Activated CD4-positive, alpha-beta T cell treated with anti-CD3 and anti-CD28 coated beads for 24 hours (primary cell): ENCODE results near the gene PLD3.
"Not testable (repeated sequence)": the region's sequence is repeated elsewhere in the genome, so short reads cannot be mapped to it uniquely, and the experiment has no call there.

ENCODE experiments used
- DNase-seq, 2 donors: peaks; one replicate each; pipeline ENCODE4 v3.0.0-alpha.2; 2020; ENCODE audit warnings: low read depth in 2 of 2

The PLD3 gene

GRCh38 chr19:40333083-40333482 is 15.4 kb upstream of the PLD3 start:
- not testable (repeated sequence) for DNase-seq

- DNase-seq: no peak
Measured at GRCh38 chr19:40335101-40335500, 13.4 kb upstream of the PLD3 start.

- no peak for DNase-seq
Measured at GRCh38 chr19:40335855-40336600, 12.5 kb upstream of the PLD3 start.

- DNase-seq: no peak
Measured at GRCh38 chr19:40336601-40336900, 11.9 kb upstream of the PLD3 start.

GRCh38 chr19:40337107-40337506 is 11.4 kb upstream of the PLD3 start:
- no peak for DNase-seq

GRCh38 chr19:40337594-40337993 is 10.9 kb upstream of the PLD3 start:
- no peak for DNase-seq

GRCh38 chr19:40339018-40339728 is 9.3 kb upstream of the PLD3 start:
- no peak for DNase-seq

GRCh38 chr19:40341601-40342482 is 6.7 kb upstream of the PLD3 start:
- no peak for DNase-seq

GRCh38 chr19:40342644-40343311 is 5.7 kb upstream of the PLD3 start:
- DNase-seq: no peak

- no peak for DNase-seq
Measured at GRCh38 chr19:40344422-40344821, 4.1 kb upstream of the PLD3 start.

GRCh38 chr19:40348961-40349507 is 539 bp downstream of the PLD3 start:
- no peak for DNase-seq

- no peak for DNase-seq
Measured at GRCh38 chr19:40355975-40356680, 7.6 kb downstream of the PLD3 start.

GRCh38 chr19:40356681-40357595 is 8.4 kb downstream of the PLD3 start:
- DNase-seq: no peak

- DNase-seq: no peak
Measured at GRCh38 chr19:40357640-40358039, 9.1 kb downstream of the PLD3 start.

- no peak for DNase-seq
Measured at GRCh38 chr19:40358773-40359172, 10.3 kb downstream of the PLD3 start.

- DNase-seq: no peak
Measured at GRCh38 chr19:40360020-40360707, 11.7 kb downstream of the PLD3 start.

- DNase-seq: no peak
Measured at GRCh38 chr19:40360708-40361241, 12.3 kb downstream of the PLD3 start.

GRCh38 chr19:40362160-40362559 is 13.7 kb downstream of the PLD3 start:
- DNase-seq: no peak

GRCh38 chr19:40363069-40363468 is 14.6 kb downstream of the PLD3 start:
- DNase-seq: no peak
